Right atrium auricular region (tissue), 2 donors: ENCODE data around the gene AQP12A. TPM values are rescaled to one million over a fixed set of nuclear protein-coding genes. Genes with fewer than 3 reads are reported as not detected.
"Not testable (repeated sequence)": the region's sequence is repeated elsewhere in the genome, so short reads cannot be mapped to it uniquely, and the experiment has no call there.

Experiments used
- DNase-seq: peaks from one replicate; pipeline ENCODE4 v3.0.0-alpha.2; 2019; ENCODE audit warnings: low spot score
- H3K27ac ChIP-seq, 2 donors: fragments of 200-600 bp; sonication (generic); 1 replicate in 1 of 2; 2 replicates in 1 of 2; pipeline ENCODE4 v1.5.1; 2016 to 2019
- H3K27me3 ChIP-seq, 2 donors: fragments of 200-600 bp; sonication (generic); one replicate each; pipeline versions ENCODE4 v1.5.1 to v1.6.0; 2017 to 2019
- H3K36me3 ChIP-seq: fragments of 200-600 bp; sonication (generic); one replicate; pipeline ENCODE4 v1.5.1; 2016
- H3K4me1 ChIP-seq, 2 donors: fragments of 200-600 bp; sonication (generic); one replicate each; pipeline versions ENCODE4 v1.5.1 to v1.6.0; 2017 to 2019
- H3K4me3 ChIP-seq, 2 donors: fragments of 200-600 bp; sonication (generic); 1 replicate in 1 of 2; 2 replicates in 1 of 2; pipeline ENCODE4 v1.5.1; 2017 to 2019; ENCODE audit warnings: mild to moderate bottlenecking in 1 of 2, moderate library complexity in 1 of 2
- H3K9me3 ChIP-seq, 2 donors: fragments of 200-600 bp; sonication (generic); one replicate each; pipeline ENCODE4 v1.5.1; 2019
- CTCF ChIP-seq, 2 donors: fragments of 200-600 bp; sonication (generic); IDR thresholded peaks; one replicate each; pipeline ENCODE4 v1.5.1; 2019; ENCODE audit warnings: antibody characterized with exemption in 2 of 2
- total RNA-seq, 2 donors: library from RNA; depleted of rRNA; stranded (reverse); fragments of >200 nt; gene quantifications; one replicate each; pipeline ENCODE4 v1.1.0, GENCODE V29; 2016

AQP12A gene
- total RNA-seq, 2 donors from 2014 or later: not detected

- Histone ChIP-seq H3K4me1 (no peaks in the 10 kb centered on the region), H3K27me3 (no peaks in the 10 kb centered on the region), H3K9me3 (no peaks in the 10 kb centered on the region), H3K4me3 (no peak overlapping the region), H3K27ac (no peak overlapping the region), H3K36me3 (no peaks in the 10 kb centered on the region)
- peak; percentile 30 for DNase-seq
- no peak for TF ChIP-seq CTCF (IDR thresholded peaks at IDR 0.05)
Measured at GRCh38 chr2:240651185-240651584, 40.5 kb upstream of the AQP12A start.

DNA sequence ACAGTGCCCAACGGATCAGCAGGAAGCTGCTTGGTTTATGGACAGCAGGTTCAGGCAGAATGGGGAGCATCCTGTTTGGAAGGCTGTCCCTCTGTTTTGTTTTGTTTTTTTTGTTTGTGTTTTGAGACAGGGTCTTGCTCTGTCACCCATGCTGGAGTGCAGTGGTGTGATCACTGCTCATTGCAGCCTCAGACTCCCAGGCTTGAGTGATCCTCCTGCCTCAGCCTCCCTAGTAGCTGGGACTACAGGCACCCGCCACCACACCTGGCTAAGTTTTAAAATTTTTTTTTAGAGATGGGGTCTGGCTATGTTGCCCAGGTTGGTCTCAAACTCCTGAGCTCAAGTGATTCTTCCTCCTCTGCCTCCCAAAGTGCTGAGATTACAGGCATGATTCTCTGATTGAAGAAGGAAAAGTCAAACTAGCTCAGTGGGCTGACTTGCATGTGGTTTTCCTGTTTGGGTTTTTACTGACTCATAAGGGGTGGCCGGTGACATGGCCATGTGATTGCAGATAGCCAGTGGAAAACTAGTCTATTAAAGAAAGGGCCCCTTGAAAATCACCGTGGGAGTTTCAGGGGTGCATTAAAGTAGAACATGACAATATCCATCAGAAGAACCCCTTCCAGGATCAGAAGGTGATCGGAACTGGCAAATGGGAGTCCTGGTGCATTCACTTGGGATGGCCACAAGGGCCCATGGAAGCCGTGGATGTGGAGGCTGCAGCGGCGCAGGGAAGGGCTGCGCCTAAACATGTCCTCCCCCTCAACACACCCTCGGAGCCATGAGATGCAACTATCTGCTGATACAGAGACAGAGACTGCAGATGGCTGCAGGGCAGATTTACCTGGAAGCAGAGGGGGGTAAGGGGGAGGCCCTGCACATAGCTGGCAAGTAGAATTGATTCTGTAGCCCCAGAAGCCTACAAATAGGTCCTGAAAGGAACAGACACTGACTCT is 35.5 kb upstream of the AQP12A start:
- no peak overlapping the region for H3K27ac ChIP-seq
- no peaks in the 10 kb centered on the region for H3K9me3 ChIP-seq
- H3K27me3 ChIP-seq: no peaks in the 10 kb centered on the region
- H3K36me3 ChIP-seq: no peaks in the 10 kb centered on the region
- TF ChIP-seq CTCF (IDR thresholded peaks at IDR 0.05): no peak
- H3K4me1 ChIP-seq: no peaks in the 10 kb centered on the region
- no peak overlapping the region for H3K4me3 ChIP-seq
- peak; percentile 28 for DNase-seq

GRCh38 chr2:240659883-240660282 is 31.8 kb upstream of the AQP12A start:
- not testable (repeated sequence) for H3K27me3 ChIP-seq, H3K4me3 ChIP-seq, H3K36me3 ChIP-seq, H3K9me3 ChIP-seq, H3K27ac ChIP-seq, H3K4me1 ChIP-seq
- DNase-seq: peak; percentile 9

- no peaks in the 10 kb centered on the region for H3K27me3 ChIP-seq
- H3K4me1 ChIP-seq: no peaks in the 10 kb centered on the region
- H3K9me3 ChIP-seq: peaks cover 0 to 20% of the 10 kb centered on the region in 2 donors
- no peak overlapping the region for H3K4me3 ChIP-seq
- DNase-seq: peak; percentile 30
- H3K36me3 ChIP-seq: no peaks in the 10 kb centered on the region
- H3K27ac ChIP-seq: no peak overlapping the region
- TF ChIP-seq CTCF (IDR thresholded peaks at IDR 0.05): no peak
Measured at GRCh38 chr2:240662681-240663080, 29.0 kb upstream of the AQP12A start.

DNA sequence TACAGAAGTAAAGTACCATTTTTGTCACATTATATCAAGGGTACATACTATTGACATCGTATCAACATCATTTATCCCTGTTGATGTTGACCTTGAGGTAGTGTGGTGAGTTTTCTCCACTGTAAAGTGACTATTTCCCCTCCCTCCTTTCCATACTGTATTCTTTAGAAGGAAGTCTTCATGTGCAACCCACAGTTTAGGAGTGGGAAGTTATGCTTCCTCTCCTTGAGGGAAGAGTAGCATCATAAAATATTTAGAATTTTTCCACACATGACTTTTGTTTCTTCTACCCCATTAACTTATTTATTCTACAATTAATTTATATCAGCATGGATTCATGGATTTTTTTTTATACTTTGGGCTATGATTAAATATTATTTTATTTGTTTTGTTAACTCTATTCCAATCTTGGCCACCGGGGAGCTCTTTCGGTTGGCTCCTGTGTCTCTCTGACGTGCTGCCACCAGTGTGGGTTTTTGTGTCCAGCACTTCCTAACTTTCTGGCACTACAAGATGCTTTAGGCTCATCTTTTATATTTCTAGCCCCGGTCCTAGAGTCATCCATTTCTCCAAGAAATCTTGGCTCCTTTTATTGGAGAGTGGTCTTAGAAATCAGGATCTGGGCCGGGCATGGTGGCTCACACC is 28.0 kb upstream of the AQP12A start:
- Histone ChIP-seq H3K27ac (no peak overlapping the region), H3K4me3 (no peak overlapping the region), H3K4me1 (no peaks in the 10 kb centered on the region), H3K36me3 (no peaks in the 10 kb centered on the region), H3K27me3 (no peaks in the 10 kb centered on the region), H3K9me3 (peaks cover 0 to 20% of the 10 kb centered on the region in 2 donors)
- no peak for DNase-seq
- no peak for TF ChIP-seq CTCF (IDR thresholded peaks at IDR 0.05)

DNA sequence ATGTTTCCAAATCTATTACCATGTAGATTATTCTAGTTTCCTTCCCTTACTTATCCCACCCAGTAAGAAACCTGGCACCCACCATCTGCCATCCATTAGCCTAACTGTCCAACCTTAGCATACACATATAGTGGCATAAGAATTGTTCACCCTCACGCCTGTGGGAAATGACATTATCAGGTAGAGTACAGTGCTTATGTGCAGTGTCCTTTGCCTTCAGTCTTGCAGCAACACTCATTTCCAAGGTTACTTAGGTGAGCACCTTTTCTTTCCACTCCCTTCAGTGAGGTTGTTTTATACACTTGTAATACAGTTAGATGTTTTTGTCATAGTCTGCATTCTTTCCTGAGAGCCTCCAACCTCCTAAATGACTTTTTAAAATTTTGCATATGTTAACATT is 27.0 kb upstream of the AQP12A start:
- H3K9me3 ChIP-seq: peaks cover 0 to 20% of the 10 kb centered on the region in 2 donors
- H3K27me3 ChIP-seq: no peaks in the 10 kb centered on the region
- no peaks in the 10 kb centered on the region for H3K4me1 ChIP-seq
- no peak for DNase-seq
- no peaks in the 10 kb centered on the region for H3K36me3 ChIP-seq
- no peak for TF ChIP-seq CTCF (IDR thresholded peaks at IDR 0.05)
- H3K27ac ChIP-seq: no peak overlapping the region
- no peak overlapping the region for H3K4me3 ChIP-seq
